CD4-positive, alpha-beta T cell (primary cell): Measurements from ENCODE around the gene FAM3A. TPM values are rescaled to one million over a fixed set of nuclear protein-coding genes. Genes with fewer than 3 reads are reported as not detected.

Experiments used
- ATAC-seq: fragments of 200-7000 bp; cut with Tn5 transposase; one replicate; pipeline ENCODE4 v1.10.0; 2022; ENCODE audit warnings: mild to moderate bottlenecking; ENCODE audit not compliant: poor library complexity
- CTCF ChIA-PET: fragments of 350-600 bp; sonication (Branson Sonifier 250); formaldehyde crosslinking; loops from one replicate; lab custom pipeline; 2021; ENCODE audit warnings: antibody characterized with exemption, inconsistent platforms; lab: Charles Lee
- POLR2A ChIA-PET: fragments of 350-600 bp; sonication (Branson Sonifier 250); formaldehyde crosslinking; loops from one replicate; lab custom pipeline; 2021; ENCODE audit warnings: antibody characterized with exemption, inconsistent platforms; lab: Charles Lee
- DNase-seq, 14 experiments: peaks; one replicate each; pipeline ENCODE4 v3.0.0-alpha.2; 2013 to 2020; ENCODE audit warnings: mixed read lengths in 2 of 14
- H3K27ac ChIP-seq, 2 donors: one replicate each; pipeline versions ENCODE4 v1.5.1 to v1.7.0; 2013; ENCODE audit warnings: low read length in 2 of 2, low read depth in 1 of 2, mild to moderate bottlenecking in 1 of 2
- H3K27me3 ChIP-seq, 2 experiments: 1 replicate in 1 of 2; 2 replicates in 1 of 2; pipeline versions ENCODE4 v1.6.1 to v1.7.0; 2013; ENCODE audit warnings: low read length in 2 of 2, control low read depth in 1 of 2, mild to moderate bottlenecking in 1 of 2, moderate library complexity in 1 of 2; ENCODE audit not compliant: insufficient read depth in 2 of 2, control insufficient read depth in 1 of 2
- H3K36me3 ChIP-seq: one replicate; pipeline ENCODE4 v1.6.1; 2013; ENCODE audit warnings: low read length, control low read depth; ENCODE audit not compliant: insufficient read depth
- H3K4me1 ChIP-seq: one replicate; pipeline ENCODE4 v1.6.1; 2013; ENCODE audit warnings: low read length, control low read depth; ENCODE audit not compliant: insufficient read depth
- H3K4me3 ChIP-seq: one replicate; pipeline ENCODE4 v1.5.1; 2013; ENCODE audit warnings: mild to moderate bottlenecking, low read length, moderate library complexity
- H3K9me3 ChIP-seq, 2 experiments: 1 replicate in 1 of 2; 2 replicates in 1 of 2; pipeline versions ENCODE4 v1.6.1 to v1.7.0; 2013; ENCODE audit warnings: low read length in 2 of 2, mild to moderate bottlenecking in 2 of 2, control low read depth in 1 of 2, moderate library complexity in 1 of 2; ENCODE audit not compliant: control insufficient read depth in 1 of 2, insufficient read depth in 1 of 2
- H3K27ac Mint-ChIP-seq: one replicate; pipeline ENCODE4 v1.8.0; 2020; ENCODE audit warnings: mixed read lengths
- H3K27me3 Mint-ChIP-seq: one replicate; pipeline ENCODE4 v1.8.0; 2021; ENCODE audit warnings: mixed read lengths
- H3K36me3 Mint-ChIP-seq: one replicate; pipeline ENCODE4 v1.8.0; 2021; ENCODE audit warnings: low read depth, mixed read lengths
- H3K4me1 Mint-ChIP-seq: one replicate; pipeline ENCODE4 v1.8.0; 2021; ENCODE audit warnings: low read depth, mixed read lengths
- H3K4me3 Mint-ChIP-seq: one replicate; pipeline ENCODE4 v1.8.0; 2020; ENCODE audit warnings: mild to moderate bottlenecking, mixed read lengths
- H3K9me3 Mint-ChIP-seq: one replicate; pipeline ENCODE4 v1.8.0; 2020; ENCODE audit warnings: mixed read lengths
- intact Hi-C, 2 experiments: fragments of 100-400 bp; cut with DNase I in 1 of 2; cut with micrococcal nuclease in 1 of 2; formaldehyde crosslinking; loops; one replicate each; pipeline versions ENCODE4 v1.15.1 to v1.9.0; 2023 to 2025; cut with DNase I, micrococcal nuclease
- total RNA-seq, 174 experiments: library from RNA in 2 of 174; stranded (reverse) in 2 of 174; gene quantifications; one replicate each; pipeline ENCODE4 v1.2.3 and lab custom pipeline; 2021 to 2026
- TF ChIP-seq, protein P1 (sequence below): fragments of 200-600 bp; IDR thresholded peaks from one replicate; pipeline ENCODE4 v1.8.0; 2022; ENCODE audit warnings: antibody characterized with exemption, mild to moderate bottlenecking

The FAM3A gene
- total RNA-seq, 2 experiments from 2014 or later: 36.1 to 38.2 TPM

DNA sequence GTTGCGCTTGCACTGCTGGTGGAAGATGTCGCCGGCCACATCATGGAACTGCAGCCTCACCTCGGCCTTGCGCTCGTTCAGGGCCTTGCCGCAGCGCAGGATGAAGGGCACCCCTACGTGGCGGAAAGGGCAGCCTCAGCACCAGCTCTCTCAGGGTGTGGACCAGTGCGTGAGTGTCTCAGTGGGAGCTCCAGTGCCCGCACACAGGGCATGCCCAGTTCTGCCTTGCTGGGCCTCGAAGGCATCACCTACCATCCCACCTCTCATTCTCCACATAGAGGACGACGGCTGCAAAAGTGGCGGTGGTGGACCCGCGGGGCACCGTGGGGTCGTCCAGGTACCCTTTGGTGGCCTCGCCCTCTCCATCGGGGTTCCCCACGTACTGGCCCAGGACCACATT is 16.7 kb upstream of the FAM3A start:
- no peak for ATAC-seq
- H3K36me3 ChIP-seq: peaks cover 30% of the 10 kb centered on the region
- H3K9me3 ChIP-seq: no peaks in the 10 kb centered on the region
- no peak for DNase-seq
- Mint-ChIP-seq H3K36me3 (peaks cover 6% of the 10 kb centered on the region), H3K27ac (no peak overlapping the region), H3K9me3 (no peaks in the 10 kb centered on the region), H3K27me3 (no peaks in the 10 kb centered on the region), H3K4me3 (no peak overlapping the region), H3K4me1 (peaks cover 6% of the 10 kb centered on the region)
- H3K4me1 ChIP-seq: peaks cover 9% of the 10 kb centered on the region
- CTCF ChIA-PET: no interaction called here
- H3K27me3 ChIP-seq: no peaks in the 10 kb centered on the region
- TF ChIP-seq, protein P1, sequence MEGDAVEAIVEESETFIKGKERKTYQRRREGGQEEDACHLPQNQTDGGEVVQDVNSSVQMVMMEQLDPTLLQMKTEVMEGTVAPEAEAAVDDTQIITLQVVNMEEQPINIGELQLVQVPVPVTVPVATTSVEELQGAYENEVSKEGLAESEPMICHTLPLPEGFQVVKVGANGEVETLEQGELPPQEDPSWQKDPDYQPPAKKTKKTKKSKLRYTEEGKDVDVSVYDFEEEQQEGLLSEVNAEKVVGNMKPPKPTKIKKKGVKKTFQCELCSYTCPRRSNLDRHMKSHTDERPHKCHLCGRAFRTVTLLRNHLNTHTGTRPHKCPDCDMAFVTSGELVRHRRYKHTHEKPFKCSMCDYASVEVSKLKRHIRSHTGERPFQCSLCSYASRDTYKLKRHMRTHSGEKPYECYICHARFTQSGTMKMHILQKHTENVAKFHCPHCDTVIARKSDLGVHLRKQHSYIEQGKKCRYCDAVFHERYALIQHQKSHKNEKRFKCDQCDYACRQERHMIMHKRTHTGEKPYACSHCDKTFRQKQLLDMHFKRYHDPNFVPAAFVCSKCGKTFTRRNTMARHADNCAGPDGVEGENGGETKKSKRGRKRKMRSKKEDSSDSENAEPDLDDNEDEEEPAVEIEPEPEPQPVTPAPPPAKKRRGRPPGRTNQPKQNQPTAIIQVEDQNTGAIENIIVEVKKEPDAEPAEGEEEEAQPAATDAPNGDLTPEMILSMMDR: no peak
- intact Hi-C loops: loop anchor here (2.0 to 5.0 kb wide), 3 partner anchors 16 to 135 kb away; partner anchors contain the start of genes FAM3A (in 1 of the 2) and RPL10 (in 1 of the 2)
- H3K4me3 ChIP-seq: no peak overlapping the region
- H3K27ac ChIP-seq: no peak overlapping the region
- POLR2A ChIA-PET: interaction anchor here (1.4 to 1.7 kb wide), 3 partner anchors 16 to 135 kb away, joined by 3 to 8 read pairs (median 3); partner anchors contain the start of gene RPL10

DNA sequence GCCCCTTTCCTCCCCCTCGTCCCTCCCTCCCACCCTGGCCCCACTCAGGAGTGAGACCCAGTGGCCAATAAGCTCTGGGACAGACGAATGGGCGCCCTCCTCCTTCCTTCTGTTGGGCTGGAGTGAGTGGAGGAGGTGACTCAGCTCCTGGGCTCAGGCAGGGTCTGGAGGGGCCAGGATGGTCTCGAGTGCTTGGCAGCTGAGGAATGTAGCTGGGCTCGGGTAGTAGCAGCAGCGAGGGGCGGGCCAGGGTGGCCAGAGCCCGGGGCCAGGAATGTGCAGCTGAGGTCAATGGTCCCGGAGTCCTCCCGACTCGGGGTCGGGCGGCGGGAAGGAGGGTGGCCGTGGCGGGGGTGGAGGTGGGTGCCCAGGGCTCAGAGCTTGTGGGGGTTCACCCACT is 15.6 kb upstream of the FAM3A start:
- H3K4me1 ChIP-seq: peaks cover 19% of the 10 kb centered on the region
- Mint-ChIP-seq H3K36me3 (peaks cover 6% of the 10 kb centered on the region), H3K27me3 (no peaks in the 10 kb centered on the region), H3K4me1 (peaks cover 16% of the 10 kb centered on the region), H3K4me3 (no peak overlapping the region), H3K27ac (no peak overlapping the region), H3K9me3 (no peaks in the 10 kb centered on the region)
- intact Hi-C loops: loop anchor here (2.0 to 5.0 kb wide), 3 partner anchors 15 to 134 kb away; partner anchors contain the start of genes FAM3A (in 1 of the 2) and RPL10 (in 1 of the 2)
- ChIA-PET POLR2A (interaction anchor here (0.6 to 1.6 kb wide), 3 partner anchors 15 to 148 kb away, joined by 3 to 8 read pairs (median 3); partner anchors contain the start of gene RPL10), CTCF (no interaction called here)
- ATAC-seq: no peak
- no peaks in the 10 kb centered on the region for H3K9me3 ChIP-seq
- no peak overlapping the region for H3K27ac ChIP-seq
- H3K27me3 ChIP-seq: no peaks in the 10 kb centered on the region
- DNase-seq: no peak
- no peak overlapping the region for H3K4me3 ChIP-seq
- TF ChIP-seq, protein P1: no peak
- H3K36me3 ChIP-seq: peaks cover 27% of the 10 kb centered on the region

DNA sequence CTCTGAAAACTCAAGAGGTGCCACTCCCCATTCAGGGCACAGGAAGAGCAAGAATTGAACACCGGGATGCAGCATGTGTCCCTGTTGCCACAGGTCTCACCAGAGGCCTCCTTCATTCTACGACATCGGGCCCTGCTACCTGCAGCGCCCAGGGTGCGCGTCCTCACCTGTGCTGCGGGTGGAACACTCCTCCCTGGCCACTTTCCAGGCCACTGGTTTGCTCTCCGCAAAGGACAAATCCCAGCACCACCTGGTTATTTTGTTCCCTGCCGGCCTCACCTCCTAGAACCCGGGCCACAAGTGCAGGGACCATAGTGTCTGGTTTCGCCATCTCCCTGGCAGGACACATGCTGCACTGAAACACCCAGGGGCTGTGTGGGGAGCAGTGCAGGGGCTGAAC is 14.3 kb upstream of the FAM3A start:
- intact Hi-C loops: loop anchor here (5.0 kb wide), 2 partner anchors 128 to 133 kb away; partner anchors contain the start of gene RPL10 (in 1 of the 2)
- ChIA-PET POLR2A (no interaction called here), CTCF (no interaction called here)
- Histone ChIP-seq H3K27me3 (no peaks in the 10 kb centered on the region), H3K9me3 (no peaks in the 10 kb centered on the region), H3K4me3 (no peak overlapping the region), H3K27ac (no peak overlapping the region), H3K36me3 (peaks cover 21% of the 10 kb centered on the region), H3K4me1 (peaks cover 32% of the 10 kb centered on the region)
- DNase-seq (no peak), ATAC-seq (no peak)
- no peaks in the 10 kb centered on the region for H3K9me3 Mint-ChIP-seq
- H3K27me3 Mint-ChIP-seq: no peaks in the 10 kb centered on the region
- H3K4me1 Mint-ChIP-seq: peaks cover 27% of the 10 kb centered on the region
- peaks cover 6% of the 10 kb centered on the region for H3K36me3 Mint-ChIP-seq
- H3K4me3 Mint-ChIP-seq: no peak overlapping the region
- H3K27ac Mint-ChIP-seq: no peak overlapping the region
- TF ChIP-seq, protein P1: no peak
